ENCODE results near the gene POLR1H. TPM values are rescaled to one million over a fixed set of nuclear protein-coding genes. Genes with fewer than 3 reads are reported as not detected.
A peak's percentile ranks its signal among the peaks of the same experiment; 100 is the strongest.

POLR1H gene
- total RNA-seq, 4 donors from 2014 or later = 11.6 to 28.8 (median 20.0) TPM

- ATAC-seq = peak; percentile 16
- 59 to 61% methylated on average over 4 to 9 of the region's 11 CpGs for WGBS, 2 donors (ENCODE audit: low coverage in 1 of 2)
- H3K9me3 ChIP-seq = peaks cover 0 to 1% (median 0%) of the 10 kb centered on the region in 3 donors
- TF ChIP-seq CTCF (IDR thresholded peaks at IDR 0.05) (no peak), EP300 (IDR thresholded peaks at IDR 0.05) (no peak), POLR2AphosphoS5 (IDR thresholded peaks at IDR 0.05) (no peak), POLR2A (IDR thresholded peaks at IDR 0.05) (no peak)
- no peaks in the 10 kb centered on the region for H3K4me1 ChIP-seq
- H3K27me3 ChIP-seq = peaks cover 92% of the 10 kb centered on the region
- H3K4me3 ChIP-seq = no peak overlapping the region
- no peaks in the 10 kb centered on the region for H3K36me3 ChIP-seq
- H3K27ac ChIP-seq = no peak overlapping the region
Measured at GRCh38 chr6:30091577-30092381, 30.7 kb downstream of the POLR1H start.

- no peaks in the 10 kb centered on the region for H3K9me3 ChIP-seq
- TF ChIP-seq POLR2AphosphoS5 (IDR thresholded peaks at IDR 0.05) (no peak), CTCF (IDR thresholded peaks at IDR 0.05) (no peak), EP300 (IDR thresholded peaks at IDR 0.05) (no peak), POLR2A (IDR thresholded peaks at IDR 0.05) (no peak)
- H3K4me3 ChIP-seq = no peak overlapping the region
- H3K27me3 ChIP-seq = peaks cover 97% of the 10 kb centered on the region
- H3K4me1 ChIP-seq = no peaks in the 10 kb centered on the region
- no peak for ATAC-seq
- no peaks in the 10 kb centered on the region for H3K36me3 ChIP-seq
- 55 to 100% methylated on average over 1 to 6 of the region's 6 CpGs for WGBS, 2 donors (ENCODE audit: low coverage in 1 of 2)
- no peak overlapping the region for H3K27ac ChIP-seq
Measured at GRCh38 chr6:30092852-30093543, 31.9 kb downstream of the POLR1H start.

- peaks cover 97% of the 10 kb centered on the region for H3K27me3 ChIP-seq
- TF ChIP-seq POLR2AphosphoS5 (IDR thresholded peaks at IDR 0.05) (no peak), EP300 (IDR thresholded peaks at IDR 0.05) (no peak), POLR2A (IDR thresholded peaks at IDR 0.05) (no peak), CTCF (IDR thresholded peaks at IDR 0.05) (no peak)
- no peak for ATAC-seq
Measured at GRCh38 chr6:30093951-30094661, 33.0 kb downstream of the POLR1H start.

GRCh38 chr6:30096829-30097228 lies 35.8 kb downstream of the POLR1H start:
- ATAC-seq = no peak
- no peaks in the 10 kb centered on the region for H3K36me3 ChIP-seq
- no peak overlapping the region for H3K27ac ChIP-seq
- H3K27me3 ChIP-seq = peaks cover 91% of the 10 kb centered on the region
- TF ChIP-seq EP300 (IDR thresholded peaks at IDR 0.05) (no peak), POLR2A (IDR thresholded peaks at IDR 0.05) (no peak), CTCF (IDR thresholded peaks at IDR 0.05) (no peak), POLR2AphosphoS5 (IDR thresholded peaks at IDR 0.05) (no peak)
- no peaks in the 10 kb centered on the region for H3K9me3 ChIP-seq
- no peak overlapping the region for H3K4me3 ChIP-seq
- 23 to 57% methylated on average over 1 of the region's 1 CpG for WGBS, 2 donors (ENCODE audit: low coverage in 1 of 2)
- peaks cover 0 to 20% (median 12%) of the 10 kb centered on the region in 3 donors for H3K4me1 ChIP-seq

More at GRCh38 chr6:30093951-30094661, 33.0 kb downstream of the POLR1H start:
- Histone ChIP-seq H3K4me1 (no peaks in the 10 kb centered on the region), H3K36me3 (no peaks in the 10 kb centered on the region), H3K27ac (no peak overlapping the region), H3K4me3 (no peak overlapping the region), H3K9me3 (no peaks in the 10 kb centered on the region)
- 63 to 83% methylated on average over 5 of the region's 5 CpGs for WGBS, 2 donors (ENCODE audit: low coverage in 1 of 2)
